NCI-H128 (cell line): ENCODE data around the gene STK4.
"Not testable (repeated sequence)": the region's sequence is repeated elsewhere in the genome, so short reads cannot be mapped to it uniquely, and the experiment has no call there.

ENCODE experiments used
- DNase-seq: peaks from one replicate; lab custom pipeline; 2025; ENCODE audit not compliant: unreplicated experiment; lab: John Stamatoyannopoulos, UW

The STK4 gene

DNA sequence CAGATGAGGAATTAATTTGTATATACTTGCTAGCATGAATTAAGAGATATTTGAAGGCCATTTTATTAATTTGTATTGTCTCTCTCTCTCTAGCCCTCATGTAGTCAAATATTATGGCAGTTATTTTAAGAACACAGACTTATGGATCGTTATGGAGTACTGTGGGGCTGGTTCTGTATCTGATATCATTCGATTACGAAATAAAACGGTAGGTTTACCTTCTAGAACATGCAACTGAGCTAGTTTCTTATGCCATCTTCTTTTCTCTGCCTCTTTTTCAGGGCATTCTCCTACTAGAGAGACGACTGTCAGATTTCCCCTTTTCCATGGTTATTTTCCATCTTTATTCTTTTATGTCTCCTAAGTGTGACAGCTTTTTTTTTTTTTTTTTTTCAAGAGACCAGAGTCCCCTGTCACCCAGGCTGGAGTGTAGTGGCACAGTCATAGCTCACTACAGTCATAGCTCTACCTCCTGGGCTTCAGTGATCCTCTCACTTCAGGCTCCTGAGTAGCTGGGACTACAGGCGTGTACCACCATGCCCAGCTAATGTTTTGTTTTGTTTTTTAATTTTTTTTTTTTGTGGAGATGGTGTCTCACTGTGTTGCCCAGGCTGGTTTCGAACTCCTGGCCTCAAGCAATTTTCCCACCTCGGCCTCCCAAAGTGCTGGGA lies 15.6 kb downstream of the STK4 start:
- no peak for DNase-seq

DNA sequence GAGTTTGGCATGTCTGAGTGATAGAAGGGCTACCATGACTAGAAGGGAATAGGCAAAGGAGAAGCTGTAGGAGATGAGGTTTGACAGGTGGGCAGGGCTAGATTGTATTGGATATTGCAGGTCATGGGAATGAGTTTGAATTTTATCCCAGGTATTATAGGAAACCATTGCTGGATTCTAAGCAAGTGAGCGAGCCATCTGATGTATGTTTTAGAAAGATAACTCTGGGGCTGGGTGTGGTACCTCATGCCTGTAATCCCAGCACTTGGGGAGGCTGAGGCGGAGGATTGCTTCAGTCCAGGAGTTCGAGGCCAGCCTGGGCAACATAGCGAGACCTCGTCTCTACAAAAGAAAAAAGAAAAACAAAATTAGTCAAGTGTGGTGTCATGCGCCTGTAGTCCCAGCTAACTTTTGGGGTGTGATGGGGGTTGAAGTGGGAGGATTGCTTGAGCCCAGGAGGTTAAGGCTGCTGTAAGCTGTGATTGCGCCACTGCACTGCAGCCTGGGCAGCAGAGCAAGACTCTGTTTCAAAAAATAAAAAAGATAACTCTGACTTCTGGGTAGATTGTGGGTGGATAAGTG lies 16.9 kb downstream of the STK4 start:
- no peak for DNase-seq

DNA sequence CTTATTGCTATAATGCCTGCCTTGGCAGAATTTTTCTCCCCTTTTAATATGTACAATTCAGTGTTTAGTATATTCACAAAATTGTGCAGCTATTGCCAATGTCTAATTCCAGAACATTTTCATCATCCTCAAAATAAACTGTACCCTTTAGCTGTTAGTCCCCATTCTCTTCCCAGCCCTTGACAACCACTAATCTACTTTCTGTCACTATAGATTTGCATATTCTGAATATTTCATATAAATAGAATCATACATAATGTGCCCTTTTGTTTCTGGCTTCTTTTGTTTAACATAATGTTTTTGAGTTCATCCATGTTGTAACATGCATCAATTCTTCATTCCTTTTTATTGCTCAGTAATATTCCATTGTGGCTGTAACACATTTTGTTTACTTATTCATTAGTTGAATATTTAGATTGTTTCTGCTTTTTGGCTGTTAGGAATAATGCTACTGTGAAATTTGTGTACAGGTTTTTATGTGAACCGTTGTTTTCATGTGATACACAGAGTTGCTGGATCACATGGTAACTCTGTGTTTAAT lies 22.4 kb downstream of the STK4 start:
- DNase-seq: no peak

DNA sequence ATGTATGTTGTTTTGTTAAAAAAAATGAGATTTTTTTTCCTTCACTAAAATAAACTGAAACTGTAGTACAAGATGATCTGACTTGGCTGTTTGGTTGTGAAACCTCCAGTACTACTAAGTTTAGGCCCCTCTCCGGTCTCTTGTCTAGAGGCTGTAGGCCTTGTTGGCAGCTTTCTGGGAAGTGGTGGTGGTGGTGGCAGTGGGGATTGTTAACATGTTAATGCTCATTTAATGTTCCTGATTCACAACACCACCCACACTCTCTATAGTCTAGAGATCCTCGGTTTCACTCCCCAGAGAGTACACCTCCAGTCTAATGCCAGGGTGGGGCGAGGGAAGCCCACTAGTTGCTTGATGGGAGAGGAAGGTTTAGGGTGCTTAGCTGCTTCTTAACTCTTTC lies 24.1 kb downstream of the STK4 start:
- DNase-seq: no peak

DNA sequence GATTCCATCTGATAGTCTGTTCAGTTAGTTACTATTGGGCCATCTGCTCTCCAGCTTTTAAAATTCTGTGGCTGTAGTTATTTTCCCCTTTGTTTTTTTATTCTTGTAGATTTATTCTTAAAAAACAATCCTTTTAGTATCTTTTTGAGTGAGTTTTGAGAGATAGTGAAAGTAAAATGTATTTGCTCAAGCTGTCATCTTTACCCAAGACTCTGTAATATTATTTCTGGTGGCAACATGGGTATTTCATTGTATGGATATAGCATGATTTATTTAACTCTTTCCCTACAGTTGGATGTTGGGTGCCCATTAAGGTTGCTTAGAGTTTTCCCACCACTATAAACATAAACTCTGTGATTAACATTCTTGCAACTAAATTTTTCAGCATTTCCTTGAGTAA lies 24.6 kb downstream of the STK4 start:
- no peak for DNase-seq

DNA sequence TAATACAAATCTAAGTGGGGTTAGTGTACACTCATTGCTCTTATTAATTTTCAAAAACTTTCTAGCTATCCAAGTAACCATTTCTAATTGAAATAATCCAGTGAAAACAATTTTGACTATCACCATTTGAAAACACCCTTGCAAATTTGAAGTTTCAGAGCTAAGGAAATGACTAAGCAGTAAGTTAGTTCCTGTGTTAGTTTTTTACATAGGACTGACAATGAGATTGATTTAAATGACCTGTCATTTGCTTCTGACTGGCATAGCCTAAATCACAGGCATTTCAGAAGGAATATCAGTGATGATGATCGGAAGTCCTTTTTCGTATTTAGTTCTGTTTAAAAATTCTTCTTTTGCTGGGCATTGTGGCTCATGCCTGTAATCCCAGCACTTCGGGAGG lies 27.0 kb downstream of the STK4 start:
- DNase-seq: no peak

DNA sequence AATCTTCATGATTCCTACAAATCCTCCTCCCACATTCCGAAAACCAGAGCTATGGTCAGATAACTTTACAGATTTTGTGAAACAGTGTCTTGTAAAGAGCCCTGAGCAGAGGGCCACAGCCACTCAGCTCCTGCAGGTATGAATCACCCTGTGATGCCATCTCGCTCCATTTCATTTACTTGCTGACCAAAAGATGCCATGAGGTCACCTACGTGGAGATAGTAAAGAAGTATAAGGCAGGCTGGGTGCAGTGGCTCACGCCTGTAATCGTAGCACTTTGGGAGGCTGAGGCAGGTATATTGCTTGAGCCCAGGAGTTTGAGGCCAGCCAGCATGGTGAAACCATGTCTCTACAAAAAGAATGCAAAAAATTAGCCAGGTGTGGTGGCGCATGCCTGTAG lies 30.9 kb downstream of the STK4 start:
- DNase-seq: no peak

DNA sequence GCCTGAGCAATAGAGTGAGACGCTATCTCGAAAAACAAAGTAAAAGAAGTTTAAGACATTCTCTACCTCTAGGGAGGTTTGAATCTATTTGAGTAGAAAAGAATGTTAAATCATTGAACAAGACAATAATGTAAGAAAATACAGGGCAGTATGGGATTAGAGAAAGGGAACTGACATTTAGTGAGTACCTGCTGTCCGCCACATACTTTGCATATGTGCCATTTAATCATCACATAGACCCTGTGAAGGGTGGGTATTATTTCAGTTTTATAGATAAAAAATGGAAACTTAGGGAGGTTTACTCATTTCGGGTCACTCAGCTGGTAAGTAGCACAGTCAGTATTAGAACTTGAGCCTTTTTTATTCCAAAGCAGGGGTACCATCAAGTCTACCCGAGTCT lies 31.4 kb downstream of the STK4 start:
- DNase-seq: no peak

DNA sequence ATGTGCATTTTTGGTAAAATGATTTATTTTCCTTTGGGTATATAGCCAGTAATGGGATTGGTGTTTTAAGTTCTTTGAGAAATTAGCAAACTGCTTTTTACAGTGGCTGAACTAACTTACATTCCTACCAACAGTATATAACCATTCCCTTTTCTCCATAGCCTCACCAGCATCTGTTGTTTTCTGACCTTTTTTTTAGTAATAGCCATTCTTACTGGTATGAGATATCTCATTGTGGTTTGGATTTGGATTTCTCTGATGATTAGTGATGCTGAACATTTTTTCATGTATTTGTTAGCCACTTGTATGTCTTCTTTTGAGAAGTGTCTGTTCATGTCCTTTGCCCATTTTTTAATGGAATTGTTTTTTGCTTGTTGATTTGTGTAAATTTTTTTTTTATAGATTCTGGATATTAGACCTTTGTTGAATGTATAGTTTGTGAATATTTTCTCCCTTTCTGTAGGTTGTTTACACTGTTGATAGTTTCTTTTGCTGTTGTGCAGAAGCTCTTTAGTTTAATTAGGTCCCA lies 42.3 kb downstream of the STK4 start:
- DNase-seq: no peak

DNA sequence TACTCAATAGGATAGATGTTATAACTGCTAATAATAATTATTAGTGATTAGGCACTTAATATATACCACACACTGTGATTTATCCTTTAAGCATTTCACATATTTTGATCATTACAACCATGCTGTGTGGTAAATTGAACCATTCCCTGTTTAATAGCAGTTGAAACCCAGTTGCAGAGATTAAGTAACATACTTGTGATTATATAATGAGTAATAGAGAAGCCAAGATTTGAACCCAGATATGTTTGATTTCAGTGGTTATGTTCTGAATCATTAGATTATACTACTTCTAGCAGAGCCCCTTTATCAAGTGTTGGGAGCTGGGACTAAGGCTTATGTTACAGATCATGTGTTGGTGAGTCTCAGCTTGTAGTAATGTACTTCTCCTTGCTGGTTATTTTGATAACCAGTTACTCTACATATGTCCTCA lies 44.1 kb downstream of the STK4 start:
- DNase-seq: no peak

DNA sequence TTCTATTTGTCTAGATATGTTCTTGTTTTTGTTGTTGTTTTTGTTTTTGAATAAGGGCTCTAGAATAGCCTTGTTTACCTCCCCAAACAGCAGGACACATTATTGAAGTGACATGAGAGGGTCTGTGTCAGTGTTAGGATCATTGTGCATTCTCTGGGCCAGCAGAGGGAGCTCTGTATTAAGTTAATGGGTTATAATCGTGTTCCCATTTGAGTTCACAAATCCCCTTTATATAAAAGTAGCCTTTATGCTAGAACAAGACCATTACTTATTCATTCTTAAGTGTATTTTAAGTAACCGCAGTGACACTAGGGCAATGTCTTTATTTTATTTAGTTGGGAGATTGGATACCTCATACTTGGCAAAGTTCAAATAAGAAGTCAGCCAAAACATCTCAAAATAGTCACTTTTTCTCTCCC lies 44.8 kb downstream of the STK4 start:
- DNase-seq: peak; percentile 24

DNA sequence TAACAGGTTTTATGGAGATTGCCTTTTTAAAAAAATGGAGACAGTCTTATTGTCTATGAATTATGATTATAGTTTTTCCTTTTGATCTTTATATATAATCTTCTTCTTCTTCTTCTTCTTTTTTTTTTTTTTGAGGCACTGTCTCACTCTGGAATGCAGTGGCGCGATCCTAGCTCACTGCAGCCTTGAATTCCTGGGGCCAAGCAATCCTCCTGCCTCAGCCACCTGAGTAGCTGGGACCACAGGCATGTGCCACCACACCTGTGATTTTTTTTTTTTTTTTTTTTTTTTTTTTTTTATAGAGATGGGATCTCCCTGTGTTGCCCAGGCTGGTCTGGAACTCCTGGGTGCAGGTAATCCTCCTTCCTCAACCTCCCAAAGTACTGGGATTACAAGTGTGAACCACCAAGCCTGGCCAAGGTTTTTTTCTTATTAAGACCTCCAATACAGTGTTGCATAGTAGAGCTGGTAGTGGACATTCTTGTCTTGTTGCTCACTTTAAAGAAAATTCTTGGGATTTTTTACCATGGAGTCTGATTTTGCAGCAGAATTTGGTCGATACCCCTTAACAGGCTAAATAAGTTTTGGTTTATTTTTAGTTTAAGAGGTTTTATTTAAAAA lies 46.5 kb downstream of the STK4 start:
- DNase-seq: no peak

DNA sequence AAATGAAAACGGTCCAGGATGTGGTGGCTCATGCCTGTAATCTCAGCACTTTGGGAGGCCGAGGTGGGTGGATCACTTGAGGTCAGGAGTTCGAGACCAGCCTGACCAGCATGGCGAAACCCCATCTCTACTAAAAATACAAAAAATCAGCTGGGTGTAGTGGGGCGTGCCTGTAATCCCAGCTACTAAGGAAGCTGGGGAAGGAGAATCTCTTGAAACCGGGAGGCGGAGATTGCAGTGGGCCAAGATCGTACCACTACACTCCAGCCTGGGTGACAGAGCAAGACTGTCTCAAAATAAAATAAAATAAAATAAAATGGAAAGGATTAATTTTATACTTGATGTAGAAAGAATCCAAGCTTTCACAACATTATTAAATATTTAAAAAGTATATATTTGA lies 47.8 kb downstream of the STK4 start:
- DNase-seq: not testable (repeated sequence)

DNA sequence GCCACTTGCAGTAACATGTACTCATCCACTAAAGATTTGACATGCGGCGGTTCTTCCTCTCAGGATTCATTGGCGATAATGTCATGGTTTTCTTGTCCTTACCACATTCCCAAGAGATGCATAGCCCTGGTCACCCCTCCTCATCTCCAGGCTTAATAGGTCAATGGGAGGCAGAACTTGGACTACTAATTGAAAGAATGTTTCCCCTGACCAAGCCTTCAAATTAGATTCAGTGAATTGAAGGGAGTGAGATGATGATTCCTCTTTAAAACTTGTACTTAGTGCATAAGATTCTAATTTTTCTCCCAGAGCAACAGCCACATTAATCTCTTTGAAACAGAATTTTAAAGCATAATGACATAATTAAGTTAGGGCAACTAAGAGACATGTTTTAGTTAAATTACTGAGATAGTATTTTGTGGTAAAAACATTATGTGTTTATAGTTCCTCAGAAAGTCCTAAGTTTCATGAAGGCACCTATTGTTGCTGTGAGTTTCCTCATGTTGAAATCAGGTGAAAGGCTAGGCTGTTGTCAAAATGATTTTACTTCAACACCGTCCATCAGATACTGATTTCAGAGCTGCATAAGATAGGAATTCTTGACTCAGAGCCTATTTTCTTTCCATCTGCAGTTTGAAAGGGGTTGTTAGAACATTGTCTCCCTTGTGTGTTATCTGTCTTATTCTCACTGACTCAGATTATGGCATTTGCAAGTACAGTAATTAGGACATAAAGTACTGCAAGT lies 48.5 kb downstream of the STK4 start:
- no peak for DNase-seq

DNA sequence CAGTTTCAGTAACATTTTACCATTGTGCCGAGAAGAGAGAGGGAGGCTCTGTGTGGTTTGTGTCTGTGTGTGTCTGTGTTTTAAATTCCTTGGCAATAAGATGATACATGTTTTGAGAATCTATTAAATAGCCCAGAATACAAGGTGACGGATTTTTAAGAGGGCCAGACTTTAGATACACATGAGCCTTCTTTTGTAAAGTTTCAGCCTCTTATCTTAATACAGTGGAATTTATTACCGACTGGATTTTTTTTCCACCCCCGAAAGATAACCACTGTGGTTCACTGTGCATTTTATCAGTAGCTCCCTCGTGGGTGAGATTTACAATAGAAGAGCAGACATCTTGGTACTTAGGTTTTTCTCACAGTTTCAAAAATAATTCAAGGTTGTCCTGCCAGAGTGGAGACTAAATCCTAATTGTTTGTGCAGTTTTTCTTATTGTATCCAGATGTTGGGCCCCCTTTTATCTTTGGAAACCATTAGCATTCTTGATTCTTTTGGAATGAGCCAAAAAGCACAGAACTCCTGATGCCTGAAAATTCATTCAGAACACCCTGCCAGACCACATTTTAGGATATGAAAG lies 49.9 kb downstream of the STK4 start:
- DNase-seq: no peak

DNA sequence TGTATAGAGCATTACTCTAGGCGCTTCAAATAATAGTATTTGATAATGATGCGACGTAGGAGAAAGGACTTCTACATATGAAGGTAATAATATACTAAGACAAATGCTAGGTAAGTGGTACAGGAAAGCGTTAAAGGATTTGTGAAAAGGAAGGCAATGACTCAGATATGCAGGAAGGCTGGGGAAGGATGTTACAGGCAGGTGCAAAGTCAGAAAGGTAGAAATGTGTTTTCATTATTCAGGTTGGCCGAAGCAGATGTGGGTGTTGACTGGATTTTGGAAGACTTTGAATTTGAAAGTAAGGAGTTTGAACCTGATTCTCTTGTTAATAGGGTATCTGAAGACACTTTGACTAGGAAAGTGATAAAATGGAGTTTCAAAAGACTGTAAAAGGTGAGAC lies 51.0 kb downstream of the STK4 start:
- DNase-seq: no peak

DNA sequence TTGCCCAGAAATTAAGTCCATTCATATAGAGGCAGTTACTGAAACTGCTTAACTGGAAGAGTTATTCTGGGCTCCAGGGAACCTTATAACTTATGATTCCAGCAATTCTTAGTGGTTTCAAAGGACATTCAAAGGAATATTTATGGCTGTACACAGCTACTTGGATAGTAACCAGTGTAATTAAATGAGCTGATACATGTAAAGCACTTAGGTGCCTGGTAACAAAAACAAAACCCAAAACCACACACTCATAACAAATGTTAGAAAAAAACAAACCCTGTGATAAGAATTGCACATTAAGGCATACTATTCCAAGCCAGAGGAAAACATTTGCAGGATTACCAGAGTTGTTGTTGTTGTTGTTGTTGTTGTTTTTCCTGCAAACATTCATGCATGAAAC lies 51.5 kb downstream of the STK4 start:
- no peak for DNase-seq

DNA sequence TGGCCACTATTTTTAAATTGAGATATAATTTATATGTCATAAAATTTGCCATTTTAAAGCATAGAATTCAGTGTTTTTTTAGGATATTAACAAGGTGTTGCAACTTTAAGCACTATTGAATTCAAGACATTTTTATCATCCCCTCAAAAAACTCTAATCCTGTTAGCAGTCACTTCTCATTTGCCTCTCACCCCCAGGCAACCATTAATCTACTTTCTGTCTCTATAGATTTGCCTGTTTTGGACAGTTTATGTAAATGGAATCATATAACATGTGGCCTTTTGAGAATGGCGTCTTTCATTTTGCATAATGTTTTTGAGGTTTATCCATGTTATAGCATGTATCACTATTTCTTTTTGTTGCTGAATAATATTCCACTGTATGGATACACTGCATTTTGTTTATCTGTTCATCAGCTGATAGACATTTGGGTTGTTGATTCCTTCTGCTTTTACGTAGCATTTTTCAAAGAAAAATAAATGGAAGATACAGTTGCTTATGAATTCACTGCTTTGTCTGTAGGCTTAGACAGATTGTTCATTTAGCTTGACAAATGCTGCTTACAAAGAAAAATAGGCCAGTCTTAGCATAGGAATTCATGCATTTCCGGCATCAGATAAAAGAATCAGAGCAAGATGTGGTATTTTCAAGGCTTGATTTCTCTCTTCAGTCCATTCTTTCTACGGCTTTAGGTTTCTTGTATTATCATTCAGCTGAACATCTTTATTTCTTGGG lies 52.9 kb downstream of the STK4 start:
- DNase-seq: no peak

DNA sequence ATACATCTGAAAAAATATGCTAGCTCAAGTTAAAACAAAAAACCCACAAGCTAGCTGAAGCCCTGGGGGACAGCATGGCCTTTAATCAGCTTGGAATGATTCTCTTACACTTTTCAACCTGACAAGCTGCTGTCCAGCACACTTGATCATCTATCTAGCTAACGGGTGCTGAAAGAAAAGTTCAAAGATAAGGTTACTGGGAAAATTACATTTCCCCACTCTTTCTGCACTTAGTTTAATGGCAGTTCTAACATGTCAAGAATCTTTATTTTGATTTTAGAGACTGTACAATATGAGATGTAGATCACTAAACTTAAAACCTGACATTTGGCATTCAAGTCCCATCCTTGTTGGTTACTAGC lies 53.4 kb downstream of the STK4 start:
- no peak for DNase-seq

DNA sequence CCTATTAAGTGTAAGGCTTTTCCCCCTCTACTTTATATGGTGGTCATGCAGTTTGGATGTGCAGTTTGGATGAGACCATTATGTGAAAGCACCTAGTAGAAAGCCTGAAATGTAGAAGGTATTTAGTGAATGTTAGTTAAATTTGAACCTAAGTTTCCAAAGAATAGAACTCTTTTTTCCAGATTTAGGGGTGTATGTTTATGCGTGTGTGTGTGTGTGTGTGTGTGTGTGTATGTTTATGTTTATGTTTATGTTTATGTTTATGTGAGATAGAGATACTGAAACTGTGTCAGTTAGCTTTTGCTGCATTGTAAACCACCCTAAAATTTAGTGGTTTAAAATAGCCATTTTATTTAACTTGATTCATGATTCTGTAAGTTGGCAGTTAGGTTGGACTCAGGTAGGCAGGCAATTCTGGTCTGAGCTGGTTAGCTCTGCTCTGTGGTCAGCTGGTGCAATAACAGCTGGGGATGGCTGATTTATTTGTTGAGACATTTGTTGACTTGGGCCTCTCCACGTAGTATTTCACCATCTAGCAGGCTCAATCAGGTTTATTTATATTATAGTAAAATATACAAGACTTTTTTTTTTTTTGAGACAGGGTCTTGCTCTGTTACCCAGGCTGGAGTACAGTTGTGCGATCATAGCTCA lies 54.0 kb downstream of the STK4 start:
- no peak for DNase-seq
